Skeletal muscle satellite cell (primary cell): ENCODE measurements around the gene TADA2B.
A peak's percentile ranks its signal among the peaks of the same experiment; 100 is the strongest.

ENCODE experiments used
- H3K27me3 ChIP-seq: 2 replicates; pipeline ENCODE4 v1.7.0; 2013; ENCODE audit warnings: low read length; ENCODE audit not compliant: control insufficient read depth, insufficient read depth
- H3K36me3 ChIP-seq: 2 replicates; pipeline ENCODE4 v1.7.0; 2013; ENCODE audit warnings: mild to moderate bottlenecking, control low read depth, low read length; ENCODE audit not compliant: insufficient read depth
- H3K4me1 ChIP-seq: 2 replicates; pipeline ENCODE4 v1.7.0; 2013; ENCODE audit warnings: low read length; ENCODE audit not compliant: control insufficient read depth, insufficient read depth
- H3K4me2 ChIP-seq: 2 replicates; pipeline ENCODE4 v1.7.0; 2013; ENCODE audit warnings: mild to moderate bottlenecking, low read length
- H3K4me3 ChIP-seq: 2 replicates; pipeline ENCODE4 v1.7.0; 2013; ENCODE audit warnings: low read length
- H3K9ac ChIP-seq: 2 replicates; pipeline ENCODE4 v1.7.0; 2013; ENCODE audit warnings: mild to moderate bottlenecking, low read depth, low read length, moderate library complexity
- H3K9me3 ChIP-seq: replicated peaks from 2 replicates; pipeline ENCODE4 v1.7.0; 2013; ENCODE audit warnings: mild to moderate bottlenecking, control low read depth, low read length

Gene TADA2B

GRCh38 chr4:7042503-7043283, 479 bp upstream of the TADA2B start:
- no peaks in the 10 kb centered on the region for H3K9me3 ChIP-seq
- peak overlapping the region; percentile 96 for H3K4me3 ChIP-seq
- H3K4me2 ChIP-seq = peak overlapping the region; percentile 99
- peaks cover 47% of the 10 kb centered on the region for H3K4me1 ChIP-seq
- no peaks in the 10 kb centered on the region for H3K36me3 ChIP-seq
- H3K27me3 ChIP-seq = no peaks in the 10 kb centered on the region
- H3K9ac ChIP-seq = peak overlapping the region; percentile 79

- Histone ChIP-seq H3K36me3 (no peaks in the 10 kb centered on the region), H3K4me3 (peak overlapping the region; percentile 99), H3K4me1 (peaks cover 47% of the 10 kb centered on the region), H3K9me3 (no peaks in the 10 kb centered on the region), H3K9ac (peak overlapping the region; percentile 95), H3K4me2 (peak overlapping the region; percentile 89), H3K27me3 (no peaks in the 10 kb centered on the region)
Measured at GRCh38 chr4:7044137-7044930, 1.2 kb downstream of the TADA2B start.

GRCh38 chr4:7045553-7045952, 2.4 kb downstream of the TADA2B start:
- H3K4me1 ChIP-seq = peaks cover 47% of the 10 kb centered on the region
- no peaks in the 10 kb centered on the region for H3K9me3 ChIP-seq
- H3K27me3 ChIP-seq = no peaks in the 10 kb centered on the region
- no peaks in the 10 kb centered on the region for H3K36me3 ChIP-seq
- peak overlapping the region; percentile 33 for H3K4me3 ChIP-seq
- H3K4me2 ChIP-seq = peak overlapping the region; percentile 89
- peak overlapping the region; percentile 29 for H3K9ac ChIP-seq

DNA sequence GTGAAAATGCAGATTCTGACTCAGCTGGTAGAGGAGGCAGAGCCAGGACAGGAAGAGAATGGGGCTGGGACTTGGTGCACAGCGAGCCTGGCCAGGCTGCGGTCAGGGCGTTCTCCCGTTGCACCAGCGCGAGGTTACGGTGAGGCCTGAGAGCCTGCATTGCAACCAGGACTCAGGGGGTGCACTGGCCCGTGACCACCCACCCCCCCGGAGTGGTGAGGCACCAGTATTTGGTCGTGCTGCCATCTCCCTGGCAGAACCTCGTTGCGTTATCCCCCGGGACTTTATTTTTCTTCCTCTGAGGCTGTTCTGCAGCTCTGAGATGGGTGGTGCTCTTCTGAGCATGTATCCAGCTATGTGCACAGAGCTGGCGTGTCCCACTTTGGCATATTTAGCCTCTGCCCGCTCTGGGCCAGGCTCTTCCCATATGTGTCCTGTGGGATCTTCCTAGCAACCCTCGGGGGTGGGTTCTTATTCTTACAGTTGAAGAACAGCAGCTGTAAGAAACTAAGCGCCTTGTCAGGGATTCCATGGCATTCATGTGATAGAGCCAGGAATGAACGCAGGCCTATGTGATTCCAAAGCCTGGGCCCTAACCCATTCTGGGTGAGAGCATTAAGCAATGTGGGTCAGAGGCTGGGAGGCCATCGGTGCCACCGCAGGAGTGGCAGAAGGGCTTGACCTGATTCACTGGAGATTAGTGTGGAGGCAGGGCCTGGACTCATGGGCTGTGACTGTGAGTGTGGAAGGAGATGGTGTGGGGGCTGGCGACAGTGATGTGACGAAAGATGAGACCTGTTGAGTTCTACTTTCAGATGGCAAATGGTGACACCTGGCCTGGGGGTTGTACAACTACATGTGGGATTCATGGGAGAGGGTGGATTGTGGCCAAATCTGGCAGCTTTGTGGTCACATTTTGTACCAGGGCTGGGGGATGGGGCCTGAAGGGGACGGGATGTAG, 3.1 kb downstream of the TADA2B start:
- Histone ChIP-seq H3K27me3 (no peaks in the 10 kb centered on the region), H3K4me1 (peaks cover 45% of the 10 kb centered on the region), H3K4me2 (peak overlapping the region; percentile 89), H3K4me3 (peak overlapping the region; percentile 33), H3K36me3 (no peaks in the 10 kb centered on the region), H3K9ac (peak overlapping the region; percentile 29), H3K9me3 (no peaks in the 10 kb centered on the region)

DNA sequence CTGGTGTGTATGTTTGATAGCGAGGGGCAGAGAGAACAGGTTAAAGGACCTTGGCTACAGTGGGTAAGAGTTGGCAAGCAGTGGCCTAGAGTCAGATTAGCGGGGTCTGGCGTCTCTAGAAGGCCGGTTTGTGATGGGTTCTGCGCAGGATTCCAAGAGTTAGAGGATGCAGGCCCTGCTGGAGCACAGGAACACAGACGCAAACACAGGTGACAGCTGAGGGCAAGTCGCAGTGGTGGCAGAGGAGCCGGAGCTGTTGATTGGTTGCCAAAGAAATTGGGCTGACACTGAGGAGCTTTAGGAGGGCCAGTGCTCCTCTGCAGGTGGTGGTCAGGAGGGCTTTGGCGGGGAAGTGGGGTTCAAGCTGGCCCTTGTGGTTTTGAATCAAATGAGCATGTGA, 3.8 kb downstream of the TADA2B start:
- Histone ChIP-seq H3K9ac (no peak overlapping the region), H3K4me3 (no peak overlapping the region), H3K4me1 (peaks cover 37% of the 10 kb centered on the region), H3K9me3 (no peaks in the 10 kb centered on the region), H3K4me2 (peak overlapping the region; percentile 89), H3K27me3 (no peaks in the 10 kb centered on the region), H3K36me3 (no peaks in the 10 kb centered on the region)

- Histone ChIP-seq H3K36me3 (peaks cover 3% of the 10 kb centered on the region), H3K4me3 (no peak overlapping the region), H3K4me2 (no peak overlapping the region), H3K9ac (no peak overlapping the region), H3K27me3 (no peaks in the 10 kb centered on the region), H3K4me1 (peaks cover 42% of the 10 kb centered on the region), H3K9me3 (no peaks in the 10 kb centered on the region)
Measured at GRCh38 chr4:7048642-7049041, 5.5 kb downstream of the TADA2B start.

- H3K27me3 ChIP-seq = no peaks in the 10 kb centered on the region
Measured at GRCh38 chr4:7049295-7049694, 6.1 kb downstream of the TADA2B start.

DNA sequence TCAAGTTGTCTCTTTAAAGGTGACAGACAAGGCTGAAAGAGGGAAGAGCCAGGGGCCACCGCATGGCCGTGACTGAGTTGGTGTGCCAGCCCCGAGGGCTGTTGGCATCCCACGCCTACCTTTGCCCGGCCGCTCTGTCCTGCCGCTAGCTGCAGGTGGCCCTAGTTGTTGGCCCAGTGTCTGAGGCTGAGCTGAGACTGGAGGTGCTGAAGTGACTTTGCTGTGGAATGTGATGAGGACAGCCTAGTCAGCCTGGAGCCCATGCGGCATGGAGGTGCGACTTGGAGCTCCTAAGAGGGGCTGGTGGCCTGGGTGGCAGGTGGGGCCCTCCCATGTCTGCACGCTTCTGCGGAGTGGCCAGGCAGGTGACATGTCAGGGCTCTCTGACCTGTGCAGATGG, 6.6 kb downstream of the TADA2B start:
- Histone ChIP-seq H3K4me1 (peaks cover 36% of the 10 kb centered on the region), H3K36me3 (peaks cover 14% of the 10 kb centered on the region), H3K9ac (no peak overlapping the region), H3K4me2 (no peak overlapping the region), H3K27me3 (no peaks in the 10 kb centered on the region), H3K9me3 (no peaks in the 10 kb centered on the region), H3K4me3 (no peak overlapping the region)

More at GRCh38 chr4:7049295-7049694, 6.1 kb downstream of the TADA2B start:
- Histone ChIP-seq H3K4me2 (no peak overlapping the region), H3K4me3 (no peak overlapping the region), H3K4me1 (peaks cover 36% of the 10 kb centered on the region), H3K9ac (no peak overlapping the region), H3K9me3 (no peaks in the 10 kb centered on the region), H3K36me3 (peaks cover 10% of the 10 kb centered on the region)

GRCh38 chr4:7050481-7051143, 7.4 kb downstream of the TADA2B start:
- no peaks in the 10 kb centered on the region for H3K9me3 ChIP-seq
- H3K4me1 ChIP-seq = peaks cover 36% of the 10 kb centered on the region
- no peak overlapping the region for H3K9ac ChIP-seq
- H3K36me3 ChIP-seq = peaks cover 20% of the 10 kb centered on the region
- no peak overlapping the region for H3K4me3 ChIP-seq
- H3K4me2 ChIP-seq = no peak overlapping the region
- no peaks in the 10 kb centered on the region for H3K27me3 ChIP-seq

DNA sequence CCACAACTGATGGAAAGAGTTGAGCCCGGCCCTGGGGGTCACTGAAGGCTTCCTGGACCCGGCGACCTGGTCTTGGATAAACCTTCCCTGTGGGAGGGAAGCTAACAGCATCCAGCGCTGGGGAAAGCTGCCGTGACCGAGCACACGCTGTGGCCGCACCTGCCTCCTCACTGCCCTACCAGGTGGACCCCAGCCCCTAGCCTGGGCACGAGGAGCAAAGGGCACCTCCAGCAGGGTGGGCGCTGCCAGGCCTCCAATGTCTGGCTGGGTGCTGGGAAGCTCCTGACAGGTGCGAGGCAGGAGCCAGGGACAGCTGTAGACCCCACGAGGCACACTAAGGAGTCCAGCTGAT, 7.9 kb downstream of the TADA2B start:
- H3K36me3 ChIP-seq = peaks cover 25% of the 10 kb centered on the region
- no peak overlapping the region for H3K4me2 ChIP-seq
- no peaks in the 10 kb centered on the region for H3K27me3 ChIP-seq
- H3K4me1 ChIP-seq = peaks cover 31% of the 10 kb centered on the region
- no peaks in the 10 kb centered on the region for H3K9me3 ChIP-seq
- no peak overlapping the region for H3K4me3 ChIP-seq
- no peak overlapping the region for H3K9ac ChIP-seq
